MCF 10A (cell line): ENCODE measurements around the gene SIGLEC10. TPM values are rescaled to one million over a fixed set of nuclear protein-coding genes. Genes with fewer than 3 reads are reported as not detected.

Experiments
- BruUV-seq: library from RNA; stranded (reverse); fragments of 400-500 nt; replicated peaks from 2 replicates; lab custom pipeline; 2021; lab: Mats Ljungman, UMichigan
- CTCF ChIA-PET: fragments of 300-600 bp; sonication (Branson Sonifier 250); formaldehyde crosslinking; extraction: SDS; loops from one replicate; lab custom pipeline; 2021; ENCODE audit warnings: antibody characterized with exemption, inconsistent platforms; lab: Yijun Ruan, JAX
- POLR2A ChIA-PET: fragments of 300-600, 350-650 bp; sonication (Branson Sonifier 250); formaldehyde crosslinking; extraction: SDS; loops from one replicate; lab custom pipeline; 2020; ENCODE audit warnings: antibody characterized with exemption, inconsistent platforms; lab: Yijun Ruan, JAX
- DNase-seq: peaks from one replicate; pipeline ENCODE4 v3.0.0-alpha.2; 2018; ENCODE audit not compliant: unreplicated experiment
- H3K27ac Mint-ChIP-seq: one replicate; pipeline ENCODE4 v1.8.0; 2022; ENCODE audit warnings: mild to moderate bottlenecking, low read depth, mixed read lengths; ENCODE audit not compliant: unreplicated experiment
- H3K27me3 Mint-ChIP-seq: one replicate; pipeline ENCODE4 v1.8.0; 2022; ENCODE audit warnings: mixed read lengths; ENCODE audit not compliant: insufficient read depth, unreplicated experiment
- H3K36me3 Mint-ChIP-seq: one replicate; pipeline ENCODE4 v1.8.0; 2022; ENCODE audit warnings: mild to moderate bottlenecking, moderate library complexity, mixed read lengths; ENCODE audit not compliant: insufficient read depth, unreplicated experiment
- H3K4me1 Mint-ChIP-seq: one replicate; pipeline ENCODE4 v1.8.0; 2022; ENCODE audit warnings: mixed read lengths; ENCODE audit not compliant: insufficient read depth, unreplicated experiment
- H3K4me3 Mint-ChIP-seq: one replicate; pipeline ENCODE4 v1.8.0; 2022; ENCODE audit warnings: mild to moderate bottlenecking, moderate library complexity, mixed read lengths; ENCODE audit not compliant: unreplicated experiment
- H3K9me3 Mint-ChIP-seq: one replicate; pipeline ENCODE4 v1.8.0; 2022; ENCODE audit warnings: mixed read lengths; ENCODE audit not compliant: unreplicated experiment
- intact Hi-C: fragments of 100-400 bp; cut with micrococcal nuclease; formaldehyde crosslinking; loops from 2 replicates; pipeline ENCODE4 v1.14.1; 2022
- total RNA-seq: library from RNA; stranded (reverse); gene quantifications from 2 replicates; pipeline ENCODE4 v1.2.3, GENCODE V29; 2022
- TF ChIP-seq, protein P1 (sequence below): fragments of 200-600 bp; IDR thresholded peaks from one replicate; pipeline ENCODE4 v1.8.0; 2022; ENCODE audit warnings: antibody characterized with exemption, mild to moderate bottlenecking; ENCODE audit not compliant: unreplicated experiment

The SIGLEC10 gene
- total RNA-seq, 1 experiment from 2014 or later: not detected

DNA sequence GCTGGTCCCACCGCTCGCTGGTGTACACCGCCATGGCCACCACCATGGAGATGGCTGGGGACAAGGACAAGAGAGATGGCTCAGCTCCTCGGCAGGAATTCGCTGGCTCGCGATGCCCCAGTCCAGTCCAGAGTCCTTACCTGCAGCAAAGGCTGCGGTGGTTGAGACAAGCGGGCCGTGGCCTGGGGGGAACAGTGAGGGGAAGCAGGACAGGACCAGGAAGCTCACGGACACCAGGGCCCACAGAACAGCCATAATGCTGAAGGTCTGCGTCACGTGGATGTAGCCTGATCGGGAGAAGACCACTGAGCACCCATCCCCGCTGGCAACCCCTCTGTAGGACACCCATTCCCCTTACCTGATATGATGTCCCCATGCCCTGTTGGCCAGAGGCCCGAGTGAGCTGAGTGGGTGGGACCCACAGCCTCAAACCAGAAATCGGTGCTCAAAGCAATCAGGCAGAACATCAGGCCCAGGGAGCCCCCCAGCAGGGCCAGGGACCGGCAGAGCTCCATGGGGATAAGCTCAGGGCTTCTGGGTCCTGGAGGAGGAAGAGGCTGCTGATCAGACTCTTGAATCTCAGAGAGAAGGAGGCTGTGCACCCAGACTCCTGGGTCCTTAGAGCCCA, 45.3 kb downstream of the SIGLEC10 start:
- intact Hi-C loops: no loop called here
- POLR2A ChIA-PET: no interaction called here
- Mint-ChIP-seq H3K36me3 (no peaks in the 10 kb centered on the region), H3K27me3 (no peaks in the 10 kb centered on the region), H3K4me1 (no peaks in the 10 kb centered on the region), H3K9me3 (no peaks in the 10 kb centered on the region), H3K27ac (no peak overlapping the region), H3K4me3 (no peak overlapping the region)
- CTCF ChIA-PET: interaction anchor here (0.5 to 0.9 kb wide), 3 partner anchors 13 to 412 kb away, joined by 3 read pairs; no protein-coding TSS in a partner anchor
- BruUV-seq: no TSS peak
- TF ChIP-seq, protein P1, sequence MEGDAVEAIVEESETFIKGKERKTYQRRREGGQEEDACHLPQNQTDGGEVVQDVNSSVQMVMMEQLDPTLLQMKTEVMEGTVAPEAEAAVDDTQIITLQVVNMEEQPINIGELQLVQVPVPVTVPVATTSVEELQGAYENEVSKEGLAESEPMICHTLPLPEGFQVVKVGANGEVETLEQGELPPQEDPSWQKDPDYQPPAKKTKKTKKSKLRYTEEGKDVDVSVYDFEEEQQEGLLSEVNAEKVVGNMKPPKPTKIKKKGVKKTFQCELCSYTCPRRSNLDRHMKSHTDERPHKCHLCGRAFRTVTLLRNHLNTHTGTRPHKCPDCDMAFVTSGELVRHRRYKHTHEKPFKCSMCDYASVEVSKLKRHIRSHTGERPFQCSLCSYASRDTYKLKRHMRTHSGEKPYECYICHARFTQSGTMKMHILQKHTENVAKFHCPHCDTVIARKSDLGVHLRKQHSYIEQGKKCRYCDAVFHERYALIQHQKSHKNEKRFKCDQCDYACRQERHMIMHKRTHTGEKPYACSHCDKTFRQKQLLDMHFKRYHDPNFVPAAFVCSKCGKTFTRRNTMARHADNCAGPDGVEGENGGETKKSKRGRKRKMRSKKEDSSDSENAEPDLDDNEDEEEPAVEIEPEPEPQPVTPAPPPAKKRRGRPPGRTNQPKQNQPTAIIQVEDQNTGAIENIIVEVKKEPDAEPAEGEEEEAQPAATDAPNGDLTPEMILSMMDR: no peak
- DNase-seq: no peak

DNA sequence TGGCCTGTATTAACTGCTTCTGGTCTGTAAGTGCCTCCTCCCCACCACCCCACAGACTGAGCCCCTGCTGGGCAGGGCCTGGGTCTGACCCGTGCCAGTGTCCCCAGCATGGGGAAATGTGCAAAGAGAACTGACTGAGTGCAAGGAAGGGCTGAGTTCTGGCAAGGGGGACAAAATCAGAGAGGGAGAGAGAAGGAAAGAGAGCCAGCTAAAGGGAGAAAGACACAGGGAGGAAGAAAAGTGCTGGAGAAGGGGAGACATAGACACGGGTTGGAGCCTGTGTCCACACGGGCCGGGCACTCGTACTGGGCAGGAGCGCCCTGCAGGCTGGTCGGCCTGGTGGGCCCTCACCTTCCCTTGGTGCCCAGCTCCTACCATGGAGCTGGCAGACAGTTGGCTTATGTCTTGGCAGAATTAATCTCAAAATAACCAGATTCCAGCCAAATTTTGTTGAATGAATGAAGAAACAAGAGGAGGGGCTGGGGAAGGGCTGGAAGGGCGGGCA, 46.2 kb downstream of the SIGLEC10 start:
- no peaks in the 10 kb centered on the region for H3K36me3 Mint-ChIP-seq
- ChIA-PET CTCF (interaction anchor here (0.8 to 1.4 kb wide), 3 partner anchors 65 to 413 kb away, joined by 3 to 4 read pairs (median 3); no protein-coding TSS in a partner anchor), POLR2A (no interaction called here)
- H3K9me3 Mint-ChIP-seq: no peaks in the 10 kb centered on the region
- TF ChIP-seq, protein P1: no peak
- H3K4me1 Mint-ChIP-seq: no peaks in the 10 kb centered on the region
- intact Hi-C loops: no loop called here
- no peak overlapping the region for H3K27ac Mint-ChIP-seq
- H3K27me3 Mint-ChIP-seq: no peaks in the 10 kb centered on the region
- DNase-seq: no peak
- no TSS peak for BruUV-seq
- no peak overlapping the region for H3K4me3 Mint-ChIP-seq

DNA sequence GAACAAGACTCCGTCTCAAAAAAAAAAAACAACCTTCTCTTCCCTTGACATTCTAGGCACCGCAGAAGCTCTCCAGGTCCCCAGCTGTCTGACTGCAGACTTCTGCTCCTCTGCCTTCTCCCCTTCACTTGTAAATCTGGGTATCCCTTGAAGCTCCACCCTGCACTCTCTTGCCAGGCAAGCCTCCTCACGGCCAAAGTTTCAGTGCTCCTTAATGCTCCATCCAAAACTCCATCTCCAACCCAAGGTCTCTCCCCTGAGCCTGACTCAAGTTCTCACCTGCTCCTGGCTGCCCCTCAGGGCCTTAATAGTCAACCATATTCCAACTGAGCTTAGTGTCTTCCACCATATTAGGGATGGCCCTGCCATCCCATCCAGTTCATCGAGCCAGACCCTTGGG, 47.2 kb downstream of the SIGLEC10 start:
- H3K4me3 Mint-ChIP-seq: no peak overlapping the region
- ChIA-PET POLR2A (interaction anchor here (0.6 kb wide), 1 partner anchor 224 kb away, joined by 3 read pairs; no protein-coding TSS in a partner anchor), CTCF (interaction anchor here (0.7 to 1.4 kb wide), 4 partner anchors 28 to 283 kb away, joined by 3 to 4 read pairs (median 3); no protein-coding TSS in a partner anchor)
- DNase-seq: no peak
- H3K27me3 Mint-ChIP-seq: no peaks in the 10 kb centered on the region
- no peak overlapping the region for H3K27ac Mint-ChIP-seq
- BruUV-seq: no TSS peak
- peaks cover 3% of the 10 kb centered on the region for H3K36me3 Mint-ChIP-seq
- intact Hi-C loops: no loop called here
- TF ChIP-seq, protein P1: no peak
- H3K9me3 Mint-ChIP-seq: no peaks in the 10 kb centered on the region
- H3K4me1 Mint-ChIP-seq: peaks cover 5% of the 10 kb centered on the region
